NCI-H1105 (cell line): Measurements from ENCODE around the gene HINT1.
"Not testable (repeated sequence)": the region's sequence is repeated elsewhere in the genome, so short reads cannot be mapped to it uniquely, and the experiment has no call there.

Experiments
- DNase-seq: peaks from one replicate; lab custom pipeline; 2025; lab: John Stamatoyannopoulos, UW

HINT1 gene

GRCh38 chr5:131165119-131165727, at the start of gene HINT1:
TSS of gene HINT1 (minus strand) at chr5:131165256. CDS start at chr5:131165205, 51 bp downstream.
- DNase-seq: peak; percentile 63

DNA sequence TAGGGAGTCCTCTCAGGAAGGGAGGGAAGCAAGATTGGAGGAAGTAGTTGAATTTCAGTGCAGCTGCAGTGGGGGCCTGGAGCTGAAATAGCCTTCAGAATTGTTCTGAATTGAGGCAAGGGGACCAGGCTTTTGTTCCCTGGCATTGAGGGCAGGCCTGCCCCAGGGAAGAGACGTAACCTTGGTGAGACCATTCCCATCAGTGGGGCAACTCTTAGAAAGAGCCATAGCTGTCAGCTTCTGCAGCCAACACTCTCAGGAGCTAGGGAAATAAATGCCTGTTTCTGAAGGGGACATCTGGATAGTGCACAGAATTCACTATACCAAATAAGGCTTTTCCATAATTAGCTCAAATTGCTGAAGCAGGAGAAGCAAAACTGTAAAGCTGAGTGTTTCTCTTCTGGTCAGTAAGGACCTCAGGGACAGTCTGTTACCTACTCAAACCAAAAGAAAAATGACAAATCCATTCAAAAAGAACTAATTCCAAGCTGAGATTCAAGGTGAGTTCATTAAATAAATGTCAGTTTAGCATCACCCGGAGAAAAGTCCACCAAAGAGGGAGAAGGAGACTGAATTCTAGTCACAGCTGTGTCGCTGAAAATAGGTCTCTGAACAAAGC, 49.7 kb upstream of the HINT1 start:
- no peak for DNase-seq

DNA sequence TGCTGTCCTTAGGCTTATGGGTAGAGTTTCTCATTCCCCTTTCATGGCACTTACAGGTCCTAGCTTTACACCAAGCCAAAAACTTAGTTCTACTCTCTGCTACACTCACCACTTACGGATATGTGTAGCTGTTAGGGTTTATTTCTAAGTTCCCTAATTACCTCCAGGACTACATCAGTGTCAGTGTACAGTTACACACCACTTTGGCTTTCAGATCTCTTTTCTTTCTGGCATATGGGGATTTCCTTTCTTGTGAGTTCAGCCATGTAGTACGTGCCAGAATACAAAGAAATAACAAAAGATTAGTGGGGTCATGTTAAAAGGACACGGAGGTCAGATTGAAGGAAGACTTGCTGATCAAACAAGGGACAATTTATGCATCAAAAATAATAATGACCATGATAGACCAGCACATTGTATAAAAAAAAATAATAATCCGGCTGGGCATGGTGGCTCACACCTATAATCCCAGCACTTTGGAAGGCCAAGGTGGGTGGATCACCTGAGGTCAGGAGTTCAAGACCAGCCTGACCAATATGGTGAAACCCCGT, 47.5 kb upstream of the HINT1 start:
- DNase-seq: no peak

GRCh38 chr5:131211669-131212068, 46.6 kb upstream of the HINT1 start:
- DNase-seq: no peak

DNA sequence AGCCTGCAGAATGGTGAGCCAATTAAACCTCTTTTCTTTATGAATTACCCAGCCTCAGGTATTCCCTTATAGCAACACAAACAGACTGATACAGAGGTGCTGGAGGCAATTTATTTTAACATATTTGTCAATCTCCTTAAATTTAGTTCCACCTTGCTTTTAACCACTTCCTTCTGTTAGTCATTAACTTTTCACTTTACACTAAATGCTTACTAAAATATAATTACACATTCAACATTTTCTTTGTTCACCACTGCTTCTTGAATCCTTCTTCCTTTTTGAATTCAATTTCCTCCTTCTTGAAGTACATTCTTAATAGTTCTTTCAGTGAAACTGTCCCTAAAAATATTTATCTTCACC, 45.1 kb upstream of the HINT1 start:
- no peak for DNase-seq

DNA sequence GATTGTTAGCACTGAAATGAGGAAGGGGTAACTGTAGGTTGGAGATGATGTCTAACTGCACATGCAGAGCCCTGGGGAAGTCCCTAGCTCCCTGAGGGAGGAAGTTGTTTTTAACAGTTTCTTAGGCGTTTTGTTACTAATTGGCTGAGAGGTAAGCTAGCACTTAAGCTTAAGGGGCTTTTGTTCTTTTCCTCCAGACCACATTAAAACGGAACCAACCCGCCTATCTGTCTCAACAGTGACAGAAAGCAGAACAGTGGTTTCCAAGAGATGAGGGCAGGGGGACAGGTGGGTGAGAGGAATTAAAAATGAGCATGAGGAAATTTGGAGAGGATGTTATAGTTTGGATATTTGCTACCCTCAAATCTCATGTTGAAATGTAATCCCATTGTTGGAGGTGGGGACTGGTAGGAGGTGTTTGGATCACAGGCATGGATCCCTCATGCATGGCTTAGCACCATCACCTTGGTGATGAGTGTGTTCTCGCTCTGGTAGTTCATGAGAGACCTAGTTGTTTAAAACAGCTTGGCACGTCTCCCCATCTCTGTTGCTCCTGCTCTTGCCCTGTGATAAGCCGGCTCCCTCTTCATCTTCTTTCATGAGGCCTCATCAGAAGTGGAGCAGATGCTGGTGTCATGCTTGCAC, 44.6 kb upstream of the HINT1 start:
- DNase-seq: no peak

DNA sequence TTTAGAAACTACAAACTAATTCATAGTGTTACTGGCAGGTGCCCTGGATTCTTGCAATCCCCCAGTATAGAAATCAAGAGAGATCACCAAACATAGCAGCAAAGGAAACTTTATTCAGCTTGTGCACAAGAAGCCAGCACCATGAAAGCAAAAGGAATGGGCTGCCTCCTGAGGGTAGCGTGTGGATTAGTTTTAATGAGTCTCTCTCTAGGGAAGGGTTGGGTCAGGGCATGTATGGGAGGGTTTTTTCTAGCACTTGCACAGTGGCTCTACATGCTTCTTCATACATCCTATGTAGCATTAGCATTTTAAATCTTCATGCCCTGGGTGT, 44.1 kb upstream of the HINT1 start:
- no peak for DNase-seq

DNA sequence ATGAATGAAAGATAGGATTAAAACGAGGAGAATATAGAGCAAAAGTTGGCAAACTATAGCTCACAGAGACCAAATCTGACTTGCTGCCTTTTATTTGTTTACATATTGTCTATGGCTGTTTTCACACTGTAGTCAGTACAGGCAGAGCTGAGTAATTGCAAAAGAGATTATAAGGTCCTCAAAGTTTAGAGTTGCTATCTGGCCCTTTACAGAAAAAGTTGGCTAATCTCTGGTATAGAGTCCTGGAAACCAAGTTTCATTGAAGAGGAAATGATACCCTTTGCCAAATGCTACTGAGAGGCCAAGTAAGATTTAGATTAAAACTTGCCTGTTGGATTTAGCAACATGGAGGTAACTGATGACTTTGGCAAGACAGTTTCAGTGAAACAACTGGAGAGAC, 41.7 kb upstream of the HINT1 start:
- DNase-seq: no peak

DNA sequence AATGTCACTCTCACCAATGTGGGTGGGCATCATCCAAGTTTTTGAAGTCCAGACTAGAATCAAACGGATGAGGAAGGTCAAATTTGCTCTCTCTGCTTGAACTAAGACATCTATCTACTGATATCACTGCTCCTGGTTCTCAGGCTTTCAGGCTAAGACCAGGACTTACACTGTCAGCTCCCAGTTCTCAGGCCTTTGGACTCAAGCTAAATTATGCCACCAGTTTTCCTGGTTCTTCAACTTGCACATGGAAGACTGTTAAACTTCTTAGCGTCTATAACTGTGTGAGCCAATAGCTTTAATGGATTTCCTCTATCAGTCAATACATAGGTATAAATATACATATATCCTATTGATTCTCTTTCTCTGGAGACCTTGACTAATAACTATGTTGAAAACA, 41.0 kb upstream of the HINT1 start:
- no peak for DNase-seq

DNA sequence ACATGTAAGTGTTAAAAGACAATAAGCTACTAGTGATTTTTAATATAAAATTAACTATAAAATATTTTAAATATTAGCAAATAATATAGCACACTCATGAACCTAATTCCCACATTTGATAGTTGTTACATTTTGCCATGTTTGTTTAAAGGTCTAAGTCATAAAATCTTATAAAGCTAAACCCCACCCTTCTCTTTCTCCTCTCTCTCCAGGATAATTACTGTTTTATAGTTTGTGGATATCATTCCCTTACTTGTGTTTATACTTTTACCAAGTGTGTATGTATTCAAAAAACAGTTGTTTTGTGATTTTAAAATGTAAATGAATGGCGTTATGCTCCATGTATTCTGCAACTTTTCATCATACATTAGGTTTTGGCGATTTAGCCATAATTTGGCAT, 39.9 kb upstream of the HINT1 start:
- no peak for DNase-seq

GRCh38 chr5:131200560-131200959, 35.5 kb upstream of the HINT1 start:
- DNase-seq: no peak

GRCh38 chr5:131198625-131199024, 33.6 kb upstream of the HINT1 start:
- no peak for DNase-seq

GRCh38 chr5:131196331-131196730, 31.3 kb upstream of the HINT1 start:
- DNase-seq: no peak

DNA sequence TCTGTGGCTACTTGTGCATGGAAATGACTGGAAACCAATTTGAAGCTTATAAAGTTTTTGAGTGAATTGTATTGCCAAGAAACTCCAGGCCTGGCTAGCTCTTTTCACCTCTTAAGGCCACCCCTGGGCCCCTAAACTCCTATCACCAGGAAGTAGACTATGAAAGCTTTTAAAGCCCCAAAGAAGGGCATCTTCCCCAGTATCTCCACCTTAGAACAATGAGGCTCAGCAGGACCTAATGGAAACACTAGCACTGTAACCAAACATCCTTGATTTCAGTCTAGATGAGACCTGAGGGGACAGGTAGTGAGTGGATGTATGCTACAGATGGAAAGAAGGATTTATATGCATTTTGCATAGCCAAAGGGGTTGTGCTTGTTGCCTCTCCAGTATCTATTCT, 30.6 kb upstream of the HINT1 start:
- DNase-seq: no peak

GRCh38 chr5:131194725-131195124, 29.7 kb upstream of the HINT1 start:
- DNase-seq: no peak

DNA sequence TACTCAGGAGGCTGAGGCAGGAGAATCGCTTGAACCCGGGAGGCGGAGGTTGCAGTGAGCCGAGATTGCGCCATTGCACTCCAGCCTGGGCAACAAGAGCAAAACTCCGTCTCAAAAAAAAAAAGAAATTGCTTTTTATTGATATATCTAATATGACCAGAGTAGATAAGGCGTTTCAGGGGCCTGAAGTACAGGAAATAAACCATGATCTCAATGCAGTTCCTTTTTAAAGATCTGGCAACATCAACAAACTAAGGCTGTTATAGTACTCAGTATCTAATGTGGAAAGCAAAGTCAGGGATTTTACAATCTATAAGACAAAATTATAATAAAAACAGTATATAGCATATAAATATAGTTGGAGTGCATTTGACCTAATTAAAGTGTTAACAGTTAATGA, 28.8 kb upstream of the HINT1 start:
- DNase-seq: not testable (repeated sequence)

- DNase-seq: no peak
These were observed 28.1 kb upstream of the HINT1 start for GRCh38 chr5:131193106-131193505.

- no peak for DNase-seq
These were observed 21.7 kb upstream of the HINT1 start for GRCh38 chr5:131186561-131187256.

- DNase-seq: no peak
These were observed 20.6 kb upstream of the HINT1 start for GRCh38 chr5:131185523-131186104.

DNA sequence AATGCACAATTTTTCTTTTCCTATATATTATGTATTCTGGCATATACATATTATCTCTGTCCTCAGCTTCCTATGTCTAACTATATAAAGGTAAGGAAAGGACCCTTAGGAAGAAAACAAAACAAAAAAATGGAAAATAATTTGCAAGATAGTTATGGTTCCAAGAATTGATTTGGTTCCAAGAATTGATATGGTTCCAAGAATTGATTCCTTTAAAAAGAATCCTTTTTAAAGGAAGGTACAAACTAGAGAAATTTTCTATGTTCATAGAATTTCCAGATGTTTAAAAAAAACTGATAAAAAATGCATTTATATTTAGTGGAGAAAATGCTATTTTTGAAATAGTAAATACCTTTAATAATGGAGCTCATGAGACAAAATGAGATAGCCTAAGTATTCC, 17.8 kb upstream of the HINT1 start:
- no peak for DNase-seq

DNA sequence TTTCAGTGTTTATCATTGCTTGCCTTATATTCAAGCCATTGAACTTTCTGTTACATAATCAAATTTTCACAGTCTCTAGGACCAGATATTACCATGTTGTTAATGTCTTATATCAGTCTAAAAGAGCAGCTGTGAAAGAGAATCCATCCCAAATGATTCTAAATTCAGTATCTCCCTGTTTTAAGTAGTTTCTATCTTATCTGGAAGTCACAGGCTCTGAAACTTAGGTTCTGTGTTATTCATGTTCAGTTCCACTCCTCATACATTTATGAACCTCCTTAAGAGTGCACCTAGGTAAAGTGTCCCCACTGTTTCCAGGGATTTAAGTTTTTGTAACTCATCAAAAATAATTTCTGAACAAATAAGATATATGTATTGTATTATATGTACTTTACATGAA, 15.4 kb upstream of the HINT1 start:
- DNase-seq: no peak

DNA sequence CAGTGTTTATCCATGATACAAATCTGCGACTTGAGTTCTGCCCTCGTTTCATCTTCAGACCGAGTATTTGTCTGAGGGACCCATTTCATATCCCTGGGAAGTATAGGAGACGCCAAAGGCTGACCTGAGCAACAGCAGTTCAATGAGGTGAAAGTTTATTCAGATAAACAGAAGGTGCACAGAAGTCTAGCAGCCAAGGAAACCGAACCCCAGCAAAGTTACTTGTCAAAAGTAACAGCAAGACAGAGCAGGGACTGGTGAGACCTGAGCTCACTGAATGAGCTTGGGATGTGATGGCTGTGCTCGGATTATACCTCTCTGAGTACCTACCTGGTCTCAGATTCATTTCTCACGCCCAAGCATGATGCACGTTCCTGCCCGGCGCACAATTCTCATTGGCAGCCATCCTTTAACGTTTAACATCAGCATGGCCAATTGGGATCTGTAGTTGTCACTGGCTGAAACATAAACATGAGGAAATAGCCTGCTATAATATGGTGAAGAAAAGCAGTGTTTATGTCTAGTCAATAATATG, 6.3 kb upstream of the HINT1 start:
- DNase-seq: no peak
